Activated CD8-positive, alpha-beta T cell treated with anti-CD3 and anti-CD28 coated beads, Interleukin-2, amount 10 ng/mL, durations not matched to agents 7 days and 5 days (primary cell): ENCODE measurements around the gene P2RX5. TPM values are rescaled to one million over a fixed set of nuclear protein-coding genes. Genes with fewer than 3 reads are reported as not detected.
"Not testable (repeated sequence)": the region's sequence is repeated elsewhere in the genome, so short reads cannot be mapped to it uniquely, and the experiment has no call there.

ENCODE experiments used
- ATAC-seq: fragments of 150-1000 bp; cut with Tn5 transposase; one replicate; pipeline ENCODE4 v1.10.0; 2021; ENCODE audit warnings: moderate library complexity
- CTCF ChIA-PET: fragments of 350-600 bp; sonication (Branson Sonifier 250); formaldehyde crosslinking; loops from one replicate; lab custom pipeline; 2021; ENCODE audit warnings: antibody characterized with exemption; lab: Charles Lee
- POLR2A ChIA-PET: fragments of 350-600 bp; sonication (Branson Sonifier 250); formaldehyde crosslinking; loops from one replicate; lab custom pipeline; 2021; ENCODE audit warnings: antibody characterized with exemption; lab: Charles Lee
- DNase-seq: peaks from one replicate; pipeline ENCODE4 v3.0.0-alpha.2; 2020
- H3K27ac Mint-ChIP-seq: one replicate; pipeline ENCODE4 v1.8.0; 2021; ENCODE audit warnings: mild to moderate bottlenecking, mixed read lengths
- H3K27me3 Mint-ChIP-seq: one replicate; pipeline ENCODE4 v1.8.0; 2021; ENCODE audit warnings: low read depth, mixed read lengths
- H3K36me3 Mint-ChIP-seq: one replicate; pipeline ENCODE4 v1.8.0; 2021; ENCODE audit warnings: low read depth, mixed read lengths
- H3K4me1 Mint-ChIP-seq: one replicate; pipeline ENCODE4 v1.8.0; 2021; ENCODE audit warnings: low read depth, mixed read lengths
- H3K4me3 Mint-ChIP-seq: one replicate; pipeline ENCODE4 v1.8.0; 2021; ENCODE audit warnings: mild to moderate bottlenecking, mixed read lengths
- H3K9me3 Mint-ChIP-seq: one replicate; pipeline ENCODE4 v1.8.0; 2022; ENCODE audit warnings: mixed read lengths; ENCODE audit not compliant: insufficient read depth
- total RNA-seq, 2 experiments: library from RNA; stranded (reverse); gene quantifications; one replicate each; pipeline ENCODE4 v1.2.3, GENCODE V29; 2021

The P2RX5 gene, protein sequence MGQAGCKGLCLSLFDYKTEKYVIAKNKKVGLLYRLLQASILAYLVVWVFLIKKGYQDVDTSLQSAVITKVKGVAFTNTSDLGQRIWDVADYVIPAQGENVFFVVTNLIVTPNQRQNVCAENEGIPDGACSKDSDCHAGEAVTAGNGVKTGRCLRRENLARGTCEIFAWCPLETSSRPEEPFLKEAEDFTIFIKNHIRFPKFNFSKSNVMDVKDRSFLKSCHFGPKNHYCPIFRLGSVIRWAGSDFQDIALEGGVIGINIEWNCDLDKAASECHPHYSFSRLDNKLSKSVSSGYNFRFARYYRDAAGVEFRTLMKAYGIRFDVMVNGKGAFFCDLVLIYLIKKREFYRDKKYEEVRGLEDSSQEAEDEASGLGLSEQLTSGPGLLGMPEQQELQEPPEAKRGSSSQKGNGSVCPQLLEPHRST
- total RNA-seq: 1 to 10 TPM; 7.8 to 8.1 TPM

GRCh38 chr17:3695723-3696411 is at the start of gene P2RX5:
P2RX5 (minus strand) TSS chr17:3696155; CDS start chr17:3696005, 150 bp downstream.
- Mint-ChIP-seq H3K27ac (peak within 1 kb of the TSS; percentile 87), H3K4me1 (peaks cover 37% of the 10 kb centered on the region), H3K36me3 (peaks cover 6% of the 10 kb centered on the region), H3K9me3 (peaks cover 5% of the 10 kb centered on the region), H3K27me3 (no peaks in the 10 kb centered on the region), H3K4me3 (peak within 1 kb of the TSS; percentile 86)
- ATAC-seq: peak; percentile 78
- DNase-seq: peak; percentile 71
- ChIA-PET CTCF (interaction anchor here (0.8 to 4.2 kb wide), 10 partner anchors 12 to 150 kb away, joined by 3 to 19 read pairs (median 5); partner anchors contain the start of genes HASPIN and NCBP3), POLR2A (interaction anchor here (0.9 to 3.2 kb wide), 8 partner anchors 11 to 187 kb away, joined by 3 to 31 read pairs (median 4); partner anchors contain the start of gene HASPIN)

- ATAC-seq (no peak), DNase-seq (no peak)
- Mint-ChIP-seq H3K36me3 (peaks cover 11% of the 10 kb centered on the region), H3K4me1 (peaks cover 34% of the 10 kb centered on the region), H3K4me3 (no peak overlapping the region), H3K9me3 (no peaks in the 10 kb centered on the region), H3K27me3 (peaks cover 5% of the 10 kb centered on the region), H3K27ac (no peak overlapping the region)
- CTCF ChIA-PET: no interaction called here
- POLR2A ChIA-PET: no interaction called here
Observed at GRCh38 chr17:3745071-3745470, 49.1 kb upstream of the P2RX5 start.

- Mint-ChIP-seq H3K4me1 (peaks cover 38% of the 10 kb centered on the region), H3K9me3 (no peaks in the 10 kb centered on the region), H3K27ac (no peak overlapping the region), H3K36me3 (peaks cover 11% of the 10 kb centered on the region), H3K4me3 (no peak overlapping the region), H3K27me3 (peaks cover 5% of the 10 kb centered on the region)
- ChIA-PET POLR2A (no interaction called here), CTCF (no interaction called here)
- ATAC-seq (no peak), DNase-seq (no peak)
Observed at GRCh38 chr17:3744014-3744413, 48.1 kb upstream of the P2RX5 start.

DNA sequence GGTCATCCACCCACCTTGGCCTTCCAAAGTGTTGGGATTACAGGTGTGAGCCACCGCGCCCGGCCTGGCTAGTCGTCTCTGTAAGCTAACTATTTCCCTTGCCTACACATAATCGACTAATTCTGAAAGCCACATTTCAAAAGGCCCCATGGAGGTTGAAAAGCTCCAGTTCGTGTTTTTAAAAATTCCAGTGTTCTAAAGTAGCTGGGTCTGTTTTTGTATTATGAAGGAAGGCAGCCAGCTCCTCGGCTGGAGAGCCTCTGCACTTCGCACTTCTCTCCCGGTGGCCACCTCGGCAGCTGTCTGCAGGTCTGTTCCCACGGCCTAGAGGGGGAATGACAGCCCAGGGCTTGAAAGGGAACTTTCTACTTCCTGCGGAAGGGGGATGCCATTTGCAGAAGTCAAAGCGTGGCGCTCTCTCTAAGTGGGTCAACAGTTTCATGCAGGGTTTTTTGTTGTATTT is 44.7 kb upstream of the P2RX5 start:
- Mint-ChIP-seq H3K4me3 (peak overlapping the region; percentile 46), H3K27ac (peak overlapping the region; percentile 68), H3K27me3 (peaks cover 4% of the 10 kb centered on the region), H3K4me1 (peaks cover 47% of the 10 kb centered on the region), H3K9me3 (no peaks in the 10 kb centered on the region), H3K36me3 (peaks cover 11% of the 10 kb centered on the region)
- ChIA-PET CTCF (interaction anchor here (0.6 to 9.5 kb wide), 12 partner anchors 9 to 171 kb away, joined by 3 to 456 read pairs (median 4); partner anchors contain the start of gene NCBP3), POLR2A (interaction anchor here (0.8 to 1.8 kb wide), 3 partner anchors 24 to 72 kb away, joined by 3 to 5 read pairs (median 3); partner anchors contain the start of gene EMC6)
- peak; percentile 48 for DNase-seq
- peak; percentile 35 for ATAC-seq

DNA sequence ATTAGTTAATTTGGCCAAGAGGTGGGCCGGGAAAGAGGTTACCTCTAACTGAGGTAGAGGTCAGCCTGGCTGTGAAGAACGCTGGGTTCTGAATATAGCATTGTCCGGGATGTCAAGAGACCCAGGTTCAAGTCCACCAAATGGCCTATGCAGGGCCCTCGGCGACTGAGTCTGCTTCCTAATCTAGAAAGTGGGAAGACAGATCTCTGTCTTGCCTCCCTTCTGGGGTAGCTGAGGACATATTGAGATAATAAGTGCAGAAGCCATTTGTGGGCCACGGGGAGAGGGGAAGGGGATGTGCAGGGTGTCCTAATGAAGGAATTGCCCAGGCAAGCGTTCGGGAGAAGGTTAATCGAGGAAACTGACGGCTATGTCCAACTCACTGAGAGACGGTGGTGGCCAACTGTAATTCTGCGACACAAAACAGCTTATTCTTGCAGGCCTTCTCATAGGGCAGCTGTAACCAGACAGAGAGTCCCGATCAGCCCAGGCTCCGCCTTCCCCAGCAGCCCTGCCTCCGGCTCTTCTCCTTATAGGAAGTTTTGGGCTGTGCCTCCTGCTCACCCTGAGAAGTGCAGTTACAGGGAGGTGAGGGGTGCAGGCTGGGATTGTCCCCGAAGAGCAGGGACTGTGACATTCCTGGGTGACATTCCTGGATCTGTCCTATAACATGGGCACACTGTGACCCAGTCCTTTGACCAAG is 43.6 kb upstream of the P2RX5 start:
- H3K27me3 Mint-ChIP-seq: peaks cover 4% of the 10 kb centered on the region
- DNase-seq: no peak
- ChIA-PET CTCF (interaction anchor here (0.6 to 9.5 kb wide), 28 partner anchors 10 to 167 kb away, joined by 3 to 456 read pairs (median 15); partner anchors contain the start of genes CAMKK1, ITGAE and NCBP3), POLR2A (interaction anchor here (1.0 to 2.5 kb wide), 7 partner anchors 19 to 106 kb away, joined by 3 to 13 read pairs (median 5); partner anchors contain the start of genes EMC6 and NCBP3)
- H3K9me3 Mint-ChIP-seq: no peaks in the 10 kb centered on the region
- no peak for ATAC-seq
- no peak overlapping the region for H3K4me3 Mint-ChIP-seq
- peaks cover 11% of the 10 kb centered on the region for H3K36me3 Mint-ChIP-seq
- peaks cover 47% of the 10 kb centered on the region for H3K4me1 Mint-ChIP-seq
- H3K27ac Mint-ChIP-seq: peak overlapping the region; percentile 69

DNA sequence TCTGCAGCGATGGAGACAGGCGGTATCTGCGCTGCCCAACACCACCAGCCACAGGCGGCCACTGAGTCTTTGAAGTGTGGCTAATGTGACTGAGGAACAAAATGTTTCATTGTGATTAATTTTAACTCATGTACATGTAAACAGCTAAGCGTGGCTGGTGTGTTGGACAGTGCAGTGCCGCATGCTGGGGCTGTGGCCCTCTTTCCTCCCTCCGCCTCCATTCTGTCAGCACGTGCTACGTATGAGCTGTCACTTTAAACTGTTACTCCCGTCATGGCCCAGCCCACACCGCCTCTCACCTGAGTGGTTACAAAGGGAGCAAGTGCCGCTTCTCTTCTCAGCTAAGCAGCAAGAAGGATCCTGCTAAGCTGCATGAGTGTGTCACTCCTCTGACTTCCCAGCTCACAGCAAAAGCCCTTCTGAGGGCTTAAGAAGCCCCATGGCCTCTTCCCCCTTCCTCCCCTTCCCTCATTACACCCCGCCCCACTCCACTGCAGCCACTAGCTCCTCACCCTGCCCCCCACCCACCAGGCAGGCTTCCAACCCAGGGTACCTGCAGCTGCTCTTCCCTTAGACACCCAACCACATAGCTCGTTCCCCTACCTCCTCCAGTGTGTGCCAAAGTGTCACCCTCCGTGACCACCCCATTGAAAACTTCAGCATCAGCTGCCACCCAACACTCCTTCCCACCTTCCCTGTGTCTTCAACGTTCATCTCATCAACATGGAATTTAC is 42.8 kb upstream of the P2RX5 start:
- DNase-seq: peak; percentile 73
- peak; percentile 71 for ATAC-seq
- Mint-ChIP-seq H3K4me3 (no peak overlapping the region), H3K36me3 (peaks cover 11% of the 10 kb centered on the region), H3K9me3 (no peaks in the 10 kb centered on the region), H3K4me1 (peaks cover 50% of the 10 kb centered on the region), H3K27ac (peak overlapping the region; percentile 69), H3K27me3 (peaks cover 4% of the 10 kb centered on the region)
- ChIA-PET POLR2A (interaction anchor here (0.7 to 2.5 kb wide), 7 partner anchors 15 to 106 kb away, joined by 3 to 13 read pairs (median 4); partner anchors contain the start of genes HASPIN and NCBP3), CTCF (interaction anchor here (0.8 to 9.5 kb wide), 41 partner anchors 11 to 176 kb away, joined by 3 to 456 read pairs (median 13); partner anchors contain the start of genes CAMKK1, HASPIN, ITGAE and NCBP3)

DNA sequence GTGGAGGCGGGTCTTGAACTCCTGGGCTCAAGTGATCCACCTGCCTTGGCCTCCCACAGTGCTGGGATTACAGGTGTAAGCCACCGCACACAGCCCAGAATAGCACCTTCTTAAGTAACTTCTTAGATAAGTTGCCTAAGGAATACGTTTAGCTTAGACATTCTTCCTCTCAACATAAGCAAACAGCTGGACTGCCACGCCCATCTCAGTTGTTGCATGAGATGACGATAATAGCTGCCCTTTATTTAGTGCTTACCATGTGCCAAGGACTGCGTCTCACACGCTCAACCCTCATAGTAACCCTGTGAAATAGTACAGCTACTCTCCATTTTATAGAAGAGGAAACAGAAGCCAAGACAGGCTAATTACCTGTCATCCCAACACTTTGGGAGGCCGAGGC is 39.6 kb upstream of the P2RX5 start:
- no peaks in the 10 kb centered on the region for H3K9me3 Mint-ChIP-seq
- H3K27ac Mint-ChIP-seq: no peak overlapping the region
- ChIA-PET POLR2A (no interaction called here), CTCF (interaction anchor here (0.9 to 9.5 kb wide), 11 partner anchors 23 to 181 kb away, joined by 3 to 456 read pairs (median 4); partner anchors contain the start of genes NCBP3 and P2RX1)
- ATAC-seq (no peak), DNase-seq (no peak)
- peaks cover 4% of the 10 kb centered on the region for H3K27me3 Mint-ChIP-seq
- peaks cover 5% of the 10 kb centered on the region for H3K36me3 Mint-ChIP-seq
- H3K4me3 Mint-ChIP-seq: no peak overlapping the region
- H3K4me1 Mint-ChIP-seq: peaks cover 33% of the 10 kb centered on the region

DNA sequence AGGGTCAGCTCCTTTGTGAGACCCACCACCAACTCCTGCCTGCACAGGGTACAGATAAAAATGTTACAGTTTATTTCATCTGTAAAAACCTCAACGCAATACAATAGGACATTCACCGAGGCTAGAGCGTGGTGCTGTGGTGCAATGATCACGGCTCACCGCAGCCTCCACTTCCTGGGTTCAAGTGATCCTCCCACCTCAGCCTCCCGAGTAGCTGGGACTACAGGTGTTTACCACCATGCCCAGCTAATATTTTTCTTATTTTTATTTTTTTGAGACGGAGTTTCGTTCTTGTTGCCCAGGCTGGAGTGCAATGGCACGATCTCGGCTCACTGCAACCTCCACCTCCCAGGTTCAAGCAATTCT is 38.9 kb upstream of the P2RX5 start:
- H3K36me3 Mint-ChIP-seq, POLR2A ChIA-PET, DNase-seq, ATAC-seq, H3K27me3 Mint-ChIP-seq, H3K27ac Mint-ChIP-seq, H3K9me3 Mint-ChIP-seq, H3K4me3 Mint-ChIP-seq: not testable (repeated sequence)
- H3K4me1 Mint-ChIP-seq: peaks cover 27% of the 10 kb centered on the region
- CTCF ChIA-PET: interaction anchor here (0.9 to 9.5 kb wide), 7 partner anchors 22 to 182 kb away, joined by 3 to 456 read pairs (median 6); partner anchors contain the start of genes NCBP3 and P2RX1

DNA sequence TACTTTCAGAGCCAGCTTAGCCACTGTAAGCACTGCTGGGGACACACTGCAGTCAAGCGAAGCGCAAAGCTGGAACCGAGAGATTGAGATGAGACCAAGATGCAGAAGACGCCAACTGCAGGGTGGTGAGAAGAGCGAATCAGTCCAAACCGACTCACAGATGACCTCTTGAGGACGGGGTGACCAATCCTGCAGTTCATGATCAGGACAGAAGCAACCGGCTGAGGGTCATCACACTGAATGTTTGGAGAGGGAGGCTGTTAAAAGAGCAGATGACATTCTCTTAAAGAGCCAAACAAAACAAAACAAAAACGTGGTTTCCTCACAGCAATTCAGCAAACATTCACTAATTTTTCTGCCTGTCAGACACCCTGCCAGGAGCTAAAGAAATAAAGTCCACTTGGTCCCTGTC is 36.3 kb upstream of the P2RX5 start:
- H3K9me3 Mint-ChIP-seq: no peaks in the 10 kb centered on the region
- DNase-seq: no peak
- ChIA-PET POLR2A (interaction anchor here (1.2 to 2.3 kb wide), 2 partner anchors 8 to 49 kb away, joined by 4 to 5 read pairs; partner anchors contain the start of gene HASPIN), CTCF (interaction anchor here (0.6 to 9.5 kb wide), 4 partner anchors 96 to 685 kb away, joined by 3 to 456 read pairs (median 72); partner anchors contain the start of gene NCBP3)
- peaks cover 10% of the 10 kb centered on the region for H3K4me1 Mint-ChIP-seq
- peaks cover 17% of the 10 kb centered on the region for H3K36me3 Mint-ChIP-seq
- H3K4me3 Mint-ChIP-seq: no peak overlapping the region
- H3K27ac Mint-ChIP-seq: no peak overlapping the region
- H3K27me3 Mint-ChIP-seq: peaks cover 4% of the 10 kb centered on the region
- ATAC-seq: no peak

DNA sequence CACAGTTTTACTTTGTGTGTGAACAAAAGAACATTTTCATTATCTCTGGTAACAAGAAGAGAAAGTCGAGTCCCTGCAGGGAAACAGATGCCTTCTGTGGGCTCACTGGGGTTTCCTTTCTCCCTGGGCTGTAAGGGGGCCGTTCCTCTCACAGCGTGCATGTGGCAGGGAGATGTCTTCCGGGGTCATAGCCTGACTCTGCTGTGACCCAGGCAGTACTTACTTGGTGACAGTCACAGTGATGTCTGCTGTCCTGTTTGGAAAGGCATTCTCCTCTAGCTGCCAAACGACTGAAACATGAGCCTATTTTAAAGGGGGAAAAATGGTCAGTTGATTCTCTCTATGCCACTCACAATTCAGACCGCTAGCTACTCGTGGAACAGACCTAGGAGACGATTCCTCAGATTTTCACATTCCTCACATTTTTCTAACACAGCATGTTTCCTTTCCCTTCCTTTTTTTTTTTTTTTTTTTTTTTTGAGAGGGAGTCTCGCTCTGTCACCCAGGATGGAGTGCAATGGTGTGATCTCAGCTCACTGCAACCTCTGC is 35.0 kb upstream of the P2RX5 start:
- H3K27me3 Mint-ChIP-seq: no peaks in the 10 kb centered on the region
- H3K4me1 Mint-ChIP-seq: peaks cover 19% of the 10 kb centered on the region
- DNase-seq (no peak), ATAC-seq (no peak)
- H3K9me3 Mint-ChIP-seq: no peaks in the 10 kb centered on the region
- H3K36me3 Mint-ChIP-seq: peaks cover 26% of the 10 kb centered on the region
- CTCF ChIA-PET: no interaction called here
- POLR2A ChIA-PET: no interaction called here
- no peak overlapping the region for H3K4me3 Mint-ChIP-seq
- no peak overlapping the region for H3K27ac Mint-ChIP-seq
